Measurements from ENCODE around the gene HID1. TPM values are rescaled to one million over a fixed set of nuclear protein-coding genes. Genes with fewer than 3 reads are reported as not detected.

HID1 gene
- total and polyA plus RNA-seq, 9 of the 15 experiments (the other 6 are each of a cell fraction or from before 2014, with no cell fraction given): 0.14 to 2.1 (median 0.54) TPM; not detected in 2

DNA sequence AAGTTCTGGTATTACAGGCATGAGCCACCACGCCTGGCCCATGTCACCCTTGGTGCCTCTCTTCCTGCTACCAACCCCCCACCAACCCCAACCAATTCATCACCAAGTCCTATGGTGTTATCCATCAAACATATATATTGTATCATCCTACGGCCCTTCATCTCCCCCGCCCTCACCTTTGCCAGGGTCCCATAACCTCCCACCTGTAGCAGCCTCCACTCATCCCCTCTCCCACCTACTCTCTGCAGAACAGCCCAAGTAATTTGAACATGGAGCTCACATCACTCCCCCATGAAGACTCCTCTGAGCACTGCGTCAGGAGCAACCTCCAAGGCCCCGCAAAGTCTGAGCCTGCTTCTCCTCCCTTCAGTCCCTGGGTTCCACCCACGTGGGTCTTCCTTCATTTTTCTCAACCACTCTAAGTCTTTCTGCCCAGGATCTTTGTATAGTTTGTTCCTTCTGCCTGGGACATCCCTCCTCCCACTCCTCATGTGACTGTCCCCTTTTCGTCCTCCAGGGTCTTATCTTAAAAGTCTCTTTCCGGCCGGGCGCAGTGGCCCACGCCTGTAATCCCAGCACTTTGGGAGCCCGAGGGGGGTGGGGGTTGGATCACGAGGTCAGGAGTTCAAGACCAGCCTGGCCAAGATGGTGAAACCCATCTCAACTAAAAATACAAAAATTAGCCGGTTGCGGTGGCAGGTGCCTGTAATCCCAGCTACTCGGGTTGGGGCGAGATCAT, 7.0 kb upstream of the HID1 start (continued):
- TF ChIP-seq HNRNPUL1 (IDR thresholded peaks at IDR 0.05; ENCODE audit: low read length) (no peak), SMAD3 (CRISPR knock-in tag; conservative IDR thresholded peaks at IDR 0.05) (no peak), SIX5 (IDR thresholded peaks at IDR 0.05; ENCODE audit: borderline replicate concordance in 1 of 2, insufficient read depth in 1 of 2, low read depth in 1 of 2, low read length in 2 of 2) (no peak), POLR3G (IDR thresholded peaks at IDR 0.05; ENCODE audit: extremely low read depth, insufficient read length, insufficient replicate concordance) (no peak), MAFG (tag; conservative IDR thresholded peaks at IDR 0.05) (no peak), PHB2 (IDR thresholded peaks at IDR 0.05; ENCODE audit: low read depth) (no peak), MEIS2 (IDR thresholded peaks at IDR 0.05; ENCODE audit: partially characterized antibody) (no peak), MYBL2 (IDR thresholded peaks at IDR 0.05; ENCODE audit: low read depth) (no peak), MYBL2 (CRISPR knock-in tag; IDR thresholded peaks at IDR 0.05; ENCODE audit: borderline replicate concordance) (no peak), GTF2A2 (tag; IDR thresholded peaks at IDR 0.05) (no peak), ETV6 (IDR thresholded peaks at IDR 0.05; ENCODE audit: borderline replicate concordance in 1 of 2, low read depth in 2 of 2, low read length in 1 of 2) (no peak), ETV6 (CRISPR knock-in tag; IDR thresholded peaks at IDR 0.05; ENCODE audit: borderline replicate concordance) (no peak), ZNF561 (CRISPR knock-in tag; conservative IDR thresholded peaks at IDR 0.05) (no peak), ZNF695 (CRISPR knock-in tag; IDR thresholded peaks at IDR 0.05) (no peak), CHCHD3 (CRISPR knock-in tag; IDR thresholded peaks at IDR 0.05) (no peak), KHSRP (IDR thresholded peaks at IDR 0.05) (no peak), ZNF41 (CRISPR knock-in tag; conservative IDR thresholded peaks at IDR 0.05) (no peak), BRD4 (IDR thresholded peaks at IDR 0.05) (no peak), ZNF324 (CRISPR knock-in tag; IDR thresholded peaks at IDR 0.05) (no peak), ESRRB (CRISPR knock-in tag; IDR thresholded peaks at IDR 0.05; ENCODE audit: borderline replicate concordance) (no peak), SIN3A (IDR thresholded peaks at IDR 0.05; ENCODE audit: borderline replicate concordance in 2 of 2, control insufficient read depth in 1 of 2, low read depth in 2 of 2, low read length in 2 of 2) (no peak), BRD9 (IDR thresholded peaks at IDR 0.05; ENCODE audit: low read depth, partially characterized antibody) (no peak)
- TF ChIP-seq, protein P1, sequence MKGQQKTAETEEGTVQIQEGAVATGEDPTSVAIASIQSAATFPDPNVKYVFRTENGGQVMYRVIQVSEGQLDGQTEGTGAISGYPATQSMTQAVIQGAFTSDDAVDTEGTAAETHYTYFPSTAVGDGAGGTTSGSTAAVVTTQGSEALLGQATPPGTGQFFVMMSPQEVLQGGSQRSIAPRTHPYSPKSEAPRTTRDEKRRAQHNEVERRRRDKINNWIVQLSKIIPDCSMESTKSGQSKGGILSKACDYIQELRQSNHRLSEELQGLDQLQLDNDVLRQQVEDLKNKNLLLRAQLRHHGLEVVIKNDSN (CRISPR knock-in tag; IDR thresholded peaks at IDR 0.05): peak; percentile 69
- TF ChIP-seq, protein P2, sequence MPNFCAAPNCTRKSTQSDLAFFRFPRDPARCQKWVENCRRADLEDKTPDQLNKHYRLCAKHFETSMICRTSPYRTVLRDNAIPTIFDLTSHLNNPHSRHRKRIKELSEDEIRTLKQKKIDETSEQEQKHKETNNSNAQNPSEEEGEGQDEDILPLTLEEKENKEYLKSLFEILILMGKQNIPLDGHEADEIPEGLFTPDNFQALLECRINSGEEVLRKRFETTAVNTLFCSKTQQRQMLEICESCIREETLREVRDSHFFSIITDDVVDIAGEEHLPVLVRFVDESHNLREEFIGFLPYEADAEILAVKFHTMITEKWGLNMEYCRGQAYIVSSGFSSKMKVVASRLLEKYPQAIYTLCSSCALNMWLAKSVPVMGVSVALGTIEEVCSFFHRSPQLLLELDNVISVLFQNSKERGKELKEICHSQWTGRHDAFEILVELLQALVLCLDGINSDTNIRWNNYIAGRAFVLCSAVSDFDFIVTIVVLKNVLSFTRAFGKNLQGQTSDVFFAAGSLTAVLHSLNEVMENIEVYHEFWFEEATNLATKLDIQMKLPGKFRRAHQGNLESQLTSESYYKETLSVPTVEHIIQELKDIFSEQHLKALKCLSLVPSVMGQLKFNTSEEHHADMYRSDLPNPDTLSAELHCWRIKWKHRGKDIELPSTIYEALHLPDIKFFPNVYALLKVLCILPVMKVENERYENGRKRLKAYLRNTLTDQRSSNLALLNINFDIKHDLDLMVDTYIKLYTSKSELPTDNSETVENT (CRISPR knock-in tag; IDR thresholded peaks at IDR 0.05): no peak
- TF ChIP-seq, protein P3, sequence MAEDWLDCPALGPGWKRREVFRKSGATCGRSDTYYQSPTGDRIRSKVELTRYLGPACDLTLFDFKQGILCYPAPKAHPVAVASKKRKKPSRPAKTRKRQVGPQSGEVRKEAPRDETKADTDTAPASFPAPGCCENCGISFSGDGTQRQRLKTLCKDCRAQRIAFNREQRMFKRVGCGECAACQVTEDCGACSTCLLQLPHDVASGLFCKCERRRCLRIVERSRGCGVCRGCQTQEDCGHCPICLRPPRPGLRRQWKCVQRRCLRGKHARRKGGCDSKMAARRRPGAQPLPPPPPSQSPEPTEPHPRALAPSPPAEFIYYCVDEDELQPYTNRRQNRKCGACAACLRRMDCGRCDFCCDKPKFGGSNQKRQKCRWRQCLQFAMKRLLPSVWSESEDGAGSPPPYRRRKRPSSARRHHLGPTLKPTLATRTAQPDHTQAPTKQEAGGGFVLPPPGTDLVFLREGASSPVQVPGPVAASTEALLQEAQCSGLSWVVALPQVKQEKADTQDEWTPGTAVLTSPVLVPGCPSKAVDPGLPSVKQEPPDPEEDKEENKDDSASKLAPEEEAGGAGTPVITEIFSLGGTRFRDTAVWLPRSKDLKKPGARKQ (CRISPR knock-in tag; IDR thresholded peaks at IDR 0.05): no peak
